WI38 (cell line): ENCODE results near the gene IPO13.

ENCODE experiments used
- H3K4me3 ChIP-seq: 2 replicates; pipeline ENCODE4 v1.5.1; 2011; ENCODE audit warnings: low read depth, mild to moderate bottlenecking, control low read depth, low read length
- TF ChIP-seq, protein P1 (sequence below): IDR thresholded peaks from 2 replicates; pipeline ENCODE4 v1.5.1; 2012; ENCODE audit warnings: low read depth, mild to moderate bottlenecking, control low read depth, low read length

Gene IPO13

GRCh38 chr1:43945674-43946235 lies 995 bp upstream of the IPO13 start:
- TF ChIP-seq, protein P1, sequence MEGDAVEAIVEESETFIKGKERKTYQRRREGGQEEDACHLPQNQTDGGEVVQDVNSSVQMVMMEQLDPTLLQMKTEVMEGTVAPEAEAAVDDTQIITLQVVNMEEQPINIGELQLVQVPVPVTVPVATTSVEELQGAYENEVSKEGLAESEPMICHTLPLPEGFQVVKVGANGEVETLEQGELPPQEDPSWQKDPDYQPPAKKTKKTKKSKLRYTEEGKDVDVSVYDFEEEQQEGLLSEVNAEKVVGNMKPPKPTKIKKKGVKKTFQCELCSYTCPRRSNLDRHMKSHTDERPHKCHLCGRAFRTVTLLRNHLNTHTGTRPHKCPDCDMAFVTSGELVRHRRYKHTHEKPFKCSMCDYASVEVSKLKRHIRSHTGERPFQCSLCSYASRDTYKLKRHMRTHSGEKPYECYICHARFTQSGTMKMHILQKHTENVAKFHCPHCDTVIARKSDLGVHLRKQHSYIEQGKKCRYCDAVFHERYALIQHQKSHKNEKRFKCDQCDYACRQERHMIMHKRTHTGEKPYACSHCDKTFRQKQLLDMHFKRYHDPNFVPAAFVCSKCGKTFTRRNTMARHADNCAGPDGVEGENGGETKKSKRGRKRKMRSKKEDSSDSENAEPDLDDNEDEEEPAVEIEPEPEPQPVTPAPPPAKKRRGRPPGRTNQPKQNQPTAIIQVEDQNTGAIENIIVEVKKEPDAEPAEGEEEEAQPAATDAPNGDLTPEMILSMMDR = no peak
- H3K4me3 ChIP-seq = peak overlapping the region; percentile 88

DNA sequence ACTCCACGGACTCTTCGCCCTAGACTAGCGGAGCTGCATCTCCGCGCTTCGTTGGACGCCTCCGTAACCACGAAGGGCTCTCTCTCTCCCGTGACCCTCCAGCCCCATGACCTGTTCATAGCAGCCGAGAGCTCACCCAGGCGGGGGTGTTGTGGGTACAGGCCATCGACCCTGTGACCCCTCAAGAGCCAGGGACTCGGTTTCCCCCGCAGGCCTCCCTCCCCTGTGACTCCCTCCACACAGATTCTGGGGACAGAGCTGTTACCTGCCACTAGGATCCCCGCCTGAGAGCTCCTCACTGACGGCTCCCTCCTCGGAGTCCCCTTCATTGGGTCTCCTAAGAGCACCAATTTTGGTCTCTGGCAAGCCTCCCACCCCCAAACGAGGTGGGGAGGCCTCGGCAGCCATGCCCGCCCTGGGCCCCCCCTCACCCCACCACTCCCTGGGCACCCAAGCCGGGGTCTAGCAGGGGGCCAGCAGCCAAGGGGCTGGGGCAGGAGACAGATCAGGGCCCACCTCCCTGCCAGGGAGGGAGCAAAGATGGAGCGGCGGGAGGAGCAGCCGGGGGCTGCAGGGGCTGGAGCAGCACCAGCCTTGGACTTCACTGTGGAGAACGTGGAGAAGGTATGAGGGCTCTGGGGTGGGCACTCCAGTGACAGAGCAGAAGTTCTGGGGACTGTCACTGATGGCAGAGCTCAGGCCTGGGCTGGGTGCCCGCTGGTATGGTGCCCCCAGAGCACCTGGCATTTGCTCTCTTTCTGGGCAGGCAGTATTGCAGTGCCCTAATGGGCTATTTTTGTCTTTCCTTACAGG lies 517 bp downstream of the IPO13 start:
- H3K4me3 ChIP-seq = peak overlapping the region; percentile 88
- TF ChIP-seq, protein P1 = no peak

DNA sequence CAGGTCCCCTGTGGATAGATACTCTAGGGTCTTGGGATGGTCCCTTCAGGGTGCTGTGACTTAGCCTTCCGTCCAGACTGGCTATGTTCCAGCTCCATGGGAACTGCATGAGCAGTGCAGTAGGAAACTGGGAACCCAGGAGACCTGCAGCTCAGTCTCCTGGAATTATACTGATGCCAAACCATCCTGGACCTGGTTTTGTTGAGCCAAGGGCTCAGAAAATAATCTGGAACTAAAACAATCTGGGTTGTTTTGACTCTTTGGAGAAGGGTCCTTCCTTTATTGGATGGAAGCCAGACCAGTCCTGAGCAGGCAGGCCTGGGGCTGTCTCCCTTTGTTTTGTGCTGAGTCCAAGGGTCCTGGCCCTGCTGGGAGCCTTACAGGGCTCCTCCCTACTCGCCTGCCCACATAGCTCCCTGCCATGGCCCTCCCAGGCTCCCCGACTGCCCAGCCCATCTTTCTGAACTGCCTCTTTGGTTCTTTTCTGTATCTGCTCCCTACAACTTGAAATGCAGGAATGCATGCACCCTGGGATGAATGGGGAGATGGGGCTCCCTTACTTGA lies 1.2 kb downstream of the IPO13 start:
- H3K4me3 ChIP-seq = peak overlapping the region; percentile 88
- TF ChIP-seq, protein P1 = no peak

- H3K4me3 ChIP-seq = no peak overlapping the region
- TF ChIP-seq, protein P1 = no peak
Measured at GRCh38 chr1:43949678-43950077, 2.9 kb downstream of the IPO13 start.

DNA sequence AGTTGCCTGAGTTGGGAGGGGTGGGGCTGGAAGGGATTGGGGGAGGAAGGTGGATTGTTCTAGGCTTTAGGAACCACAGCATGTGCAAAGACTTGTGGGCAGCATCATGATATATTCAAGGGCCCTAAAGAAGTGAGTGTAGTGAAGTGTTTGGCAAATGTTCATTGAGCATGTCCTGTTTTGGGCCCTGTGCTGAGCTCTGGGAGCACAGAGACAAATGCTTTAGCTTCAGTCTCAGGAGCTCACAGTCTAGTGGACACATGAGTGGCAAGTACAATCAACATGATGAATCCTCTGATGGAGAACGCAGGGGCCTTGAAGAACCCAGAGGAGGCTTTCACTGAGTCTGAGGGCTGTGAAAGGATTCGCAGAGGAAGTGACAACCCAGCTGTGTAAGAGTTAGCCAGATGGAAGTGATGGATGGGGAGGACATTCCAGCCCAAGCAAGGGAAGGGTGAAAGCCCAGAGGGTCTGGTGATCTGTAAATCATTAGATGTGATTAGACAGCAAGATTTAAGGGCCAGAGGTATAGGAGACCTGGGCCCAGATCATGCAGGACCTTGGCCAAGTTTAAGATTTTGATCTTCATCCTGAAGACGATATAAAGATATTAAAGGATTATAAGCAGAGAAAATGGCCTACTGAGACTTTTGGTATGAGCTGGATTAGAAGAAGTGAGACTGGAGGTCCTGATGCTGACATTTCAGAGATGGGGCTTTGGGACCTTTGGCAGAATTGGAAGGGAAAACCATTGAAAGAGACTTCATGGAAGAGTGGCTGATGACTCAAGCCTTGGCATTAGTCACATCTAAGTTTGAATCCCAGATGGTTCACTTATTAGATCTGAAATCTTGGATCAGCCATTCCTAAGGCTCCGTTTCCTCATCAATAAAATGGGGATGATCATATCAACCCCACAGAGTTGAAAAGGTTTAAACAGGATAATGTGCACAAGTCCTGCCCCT lies 4.6 kb downstream of the IPO13 start:
- no peak overlapping the region for H3K4me3 ChIP-seq
- TF ChIP-seq, protein P1 = no peak

DNA sequence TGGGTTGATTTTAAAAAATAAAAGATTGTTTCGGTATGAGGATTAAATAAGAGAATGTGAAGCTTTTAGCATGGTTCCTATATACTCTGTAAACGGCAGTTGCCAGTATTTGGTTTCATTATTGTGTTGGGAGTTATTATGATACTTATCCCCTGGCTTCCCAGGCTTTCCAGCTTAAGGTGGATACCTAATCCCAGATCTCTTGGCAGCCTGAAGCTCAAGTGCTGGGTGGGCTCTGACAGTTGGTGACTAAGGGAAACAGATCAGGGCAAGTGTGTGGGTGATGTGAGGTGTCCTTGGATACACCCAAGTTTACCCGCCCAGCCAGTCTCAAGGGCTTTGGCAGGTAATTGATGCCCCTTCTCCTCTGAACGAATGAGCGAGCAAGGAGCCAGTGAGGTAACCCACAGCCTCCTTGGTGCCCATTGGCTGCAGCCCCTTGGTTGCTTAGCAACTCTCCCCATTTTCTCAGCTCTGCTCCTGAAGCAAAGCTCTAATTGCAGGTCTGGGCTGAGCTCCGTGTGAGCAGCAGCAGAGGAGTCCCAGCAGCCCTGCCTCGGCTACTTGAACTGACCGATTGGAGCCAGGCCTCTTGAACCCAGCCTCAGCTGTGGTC lies 6.1 kb downstream of the IPO13 start:
- TF ChIP-seq, protein P1 = no peak
- H3K4me3 ChIP-seq = no peak overlapping the region
